Measurements from ENCODE around the gene CCDC180.

Gene CCDC180

GRCh38 chr9:97283768-97284167 lies 23.7 kb upstream of the CCDC180 start:
- Histone ChIP-seq H3K4me3 (no peak overlapping the region), H3K27ac (no peak overlapping the region)
- DNase-seq (ENCODE audit: low spot score) = no peak
- TF ChIP-seq, protein P1, sequence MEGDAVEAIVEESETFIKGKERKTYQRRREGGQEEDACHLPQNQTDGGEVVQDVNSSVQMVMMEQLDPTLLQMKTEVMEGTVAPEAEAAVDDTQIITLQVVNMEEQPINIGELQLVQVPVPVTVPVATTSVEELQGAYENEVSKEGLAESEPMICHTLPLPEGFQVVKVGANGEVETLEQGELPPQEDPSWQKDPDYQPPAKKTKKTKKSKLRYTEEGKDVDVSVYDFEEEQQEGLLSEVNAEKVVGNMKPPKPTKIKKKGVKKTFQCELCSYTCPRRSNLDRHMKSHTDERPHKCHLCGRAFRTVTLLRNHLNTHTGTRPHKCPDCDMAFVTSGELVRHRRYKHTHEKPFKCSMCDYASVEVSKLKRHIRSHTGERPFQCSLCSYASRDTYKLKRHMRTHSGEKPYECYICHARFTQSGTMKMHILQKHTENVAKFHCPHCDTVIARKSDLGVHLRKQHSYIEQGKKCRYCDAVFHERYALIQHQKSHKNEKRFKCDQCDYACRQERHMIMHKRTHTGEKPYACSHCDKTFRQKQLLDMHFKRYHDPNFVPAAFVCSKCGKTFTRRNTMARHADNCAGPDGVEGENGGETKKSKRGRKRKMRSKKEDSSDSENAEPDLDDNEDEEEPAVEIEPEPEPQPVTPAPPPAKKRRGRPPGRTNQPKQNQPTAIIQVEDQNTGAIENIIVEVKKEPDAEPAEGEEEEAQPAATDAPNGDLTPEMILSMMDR (IDR thresholded peaks at IDR 0.05) = no peak

- Histone ChIP-seq H3K27ac (no peak overlapping the region), H3K4me3 (no peak overlapping the region)
- TF ChIP-seq, protein P1 (IDR thresholded peaks at IDR 0.05) = no peak
- DNase-seq (ENCODE audit: low spot score) = no peak
These were observed 22.7 kb upstream of the CCDC180 start for GRCh38 chr9:97284798-97285197.

DNA sequence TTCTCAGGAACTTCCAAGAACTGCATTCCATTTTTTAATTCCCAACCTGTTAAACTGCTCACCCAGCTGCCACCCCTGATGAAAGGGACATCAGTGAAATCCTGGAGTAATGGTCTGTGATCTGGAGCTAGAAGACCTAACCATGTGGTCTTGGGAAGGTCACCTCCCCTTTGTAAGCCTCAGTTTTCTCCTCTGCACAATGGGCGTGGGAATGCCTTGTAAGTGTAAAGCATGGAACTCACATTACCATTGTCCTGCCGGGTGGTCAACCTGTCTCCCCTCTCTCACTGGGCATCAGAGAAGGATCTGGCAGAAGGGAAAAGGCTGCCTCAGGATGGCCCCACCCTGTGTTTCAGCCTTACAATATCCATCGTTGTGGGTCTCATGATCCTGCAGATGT lies 15.3 kb upstream of the CCDC180 start:
- no peak overlapping the region for H3K4me3 ChIP-seq
- no peak for DNase-seq (ENCODE audit: low spot score)
- TF ChIP-seq, protein P1 (IDR thresholded peaks at IDR 0.05) = no peak
- no peak overlapping the region for H3K27ac ChIP-seq

DNA sequence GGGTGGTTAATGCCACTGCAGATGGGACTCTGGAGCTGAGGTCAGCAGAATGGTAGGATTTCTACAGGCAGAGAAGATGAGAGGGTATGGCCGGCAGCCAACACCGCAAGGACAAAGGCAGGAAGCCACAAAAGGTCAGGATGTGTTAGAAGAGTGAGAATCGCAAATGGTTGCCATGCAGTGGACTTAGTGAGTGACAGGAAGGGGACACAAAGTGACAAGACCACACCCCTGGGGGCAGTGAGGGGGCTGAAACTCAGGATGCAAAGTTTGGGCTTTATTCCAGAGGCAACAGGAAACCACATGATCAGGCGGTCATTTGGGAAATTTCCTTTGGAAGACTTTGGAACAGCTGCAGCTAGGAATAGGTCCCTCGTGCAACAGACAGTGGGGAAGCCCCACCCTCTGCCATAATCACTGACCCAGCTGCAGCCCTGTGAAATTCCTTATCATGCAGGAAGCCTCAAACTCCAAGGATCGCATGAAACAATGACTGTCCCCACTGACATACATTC lies 14.2 kb upstream of the CCDC180 start:
- DNase-seq (ENCODE audit: low spot score) = no peak
- H3K4me3 ChIP-seq = no peak overlapping the region
- no peak overlapping the region for H3K27ac ChIP-seq
- TF ChIP-seq, protein P1 (IDR thresholded peaks at IDR 0.05) = no peak

GRCh38 chr9:97293818-97294217 lies 13.6 kb upstream of the CCDC180 start:
- TF ChIP-seq, protein P1 (IDR thresholded peaks at IDR 0.05) = no peak
- DNase-seq (ENCODE audit: low spot score) = no peak
- Histone ChIP-seq H3K27ac (no peak overlapping the region), H3K4me3 (no peak overlapping the region)

GRCh38 chr9:97297889-97298288 lies 9.6 kb upstream of the CCDC180 start:
- H3K4me3 ChIP-seq = no peak overlapping the region

DNA sequence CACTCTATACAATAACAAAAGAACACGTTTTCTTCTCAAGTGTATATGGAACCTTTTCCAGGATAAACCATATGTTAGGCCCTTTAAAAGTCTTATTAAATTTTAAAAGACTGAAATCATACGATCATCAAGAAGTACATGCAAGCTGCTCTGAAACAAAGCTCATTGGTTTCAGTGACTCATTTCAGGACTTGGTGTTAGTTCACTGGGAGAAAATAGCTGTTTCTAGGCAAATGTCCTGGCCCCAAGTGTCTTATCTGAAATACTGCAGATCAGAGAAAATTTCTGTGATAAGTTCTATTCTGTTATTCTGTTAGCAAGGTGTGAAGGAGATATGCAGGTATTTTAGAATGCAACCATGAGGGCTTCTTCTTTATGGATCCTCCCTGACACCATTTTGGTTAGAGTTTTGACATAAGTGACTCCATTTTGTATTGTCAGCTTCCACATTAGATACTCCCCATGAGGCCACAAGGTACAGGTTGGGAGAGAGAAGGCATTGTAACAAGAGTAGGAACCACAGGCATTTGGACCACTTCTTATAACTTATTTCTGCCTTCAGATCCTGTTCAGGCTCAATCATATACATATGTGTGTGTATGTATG lies 7.5 kb upstream of the CCDC180 start:
- no peak overlapping the region for H3K27ac ChIP-seq
- no peak overlapping the region for H3K4me3 ChIP-seq
- DNase-seq (ENCODE audit: low spot score) = no peak
- TF ChIP-seq, protein P1 (IDR thresholded peaks at IDR 0.05) = no peak

More at GRCh38 chr9:97297889-97298288, 9.6 kb upstream of the CCDC180 start:
- TF ChIP-seq, protein P1 (IDR thresholded peaks at IDR 0.05) = no peak
- no peak overlapping the region for H3K27ac ChIP-seq
- no peak for DNase-seq (ENCODE audit: low spot score)
